OCI-LY1 (cell line): ENCODE data around the gene ESYT2.

ENCODE experiments used
- H2AFZ ChIP-seq: fragments of 200-600 bp; sonication (generic), shearing (Covaris generic); 2 replicates; pipeline ENCODE4 v1.6.0; 2014; ENCODE audit warnings: antibody characterized with exemption, mild to moderate bottlenecking, low read length
- H3F3A ChIP-seq: fragments of 200-600 bp; sonication (generic), shearing (Covaris generic); 2 replicates; pipeline ENCODE4 v1.6.0; 2014; ENCODE audit warnings: mild to moderate bottlenecking, antibody characterized with exemption, low read length, moderate library complexity; ENCODE audit not compliant: insufficient read depth
- H3K27ac ChIP-seq: fragments of 200-600 bp; sonication (generic); 2 replicates; pipeline ENCODE4 v1.5.1; 2014; ENCODE audit warnings: low read length, mixed run types, mild to moderate bottlenecking, low read depth; ENCODE audit not compliant: poor library complexity, severe bottlenecking
- H3K27me3 ChIP-seq: fragments of 200-600 bp; sonication (generic); 2 replicates; pipeline ENCODE4 v1.6.0; 2014; ENCODE audit warnings: antibody characterized with exemption, mild to moderate bottlenecking, low read length, moderate library complexity; ENCODE audit not compliant: insufficient read depth
- H3K36me3 ChIP-seq: fragments of 200-600 bp; sonication (generic); 2 replicates; pipeline ENCODE4 v1.6.1; 2014; ENCODE audit warnings: mild to moderate bottlenecking, antibody characterized with exemption, low read length, moderate library complexity, mixed read lengths; ENCODE audit not compliant: insufficient read depth
- H3K4me1 ChIP-seq: fragments of 200-600 bp; sonication (generic); 2 replicates; pipeline ENCODE4 v1.5.1; 2014; ENCODE audit warnings: mild to moderate bottlenecking, low read length, moderate library complexity; ENCODE audit not compliant: insufficient read depth, severe bottlenecking
- H3K4me2 ChIP-seq: fragments of 200-600 bp; sonication (generic), shearing (Covaris generic); 2 replicates; pipeline ENCODE4 v1.6.1; 2014; ENCODE audit warnings: low read length
- H3K4me3 ChIP-seq: fragments of 200-600 bp; sonication (generic); 2 replicates; pipeline ENCODE4 v1.5.1; 2014; ENCODE audit warnings: low read length, low read depth, mild to moderate bottlenecking, mixed read lengths; ENCODE audit not compliant: poor library complexity, severe bottlenecking
- H3K79me2 ChIP-seq: fragments of 200-600 bp; shearing (Covaris generic); 2 replicates; pipeline ENCODE4 v1.6.1; 2016; ENCODE audit warnings: mixed run types, low read length, mixed read lengths; ENCODE audit not compliant: insufficient read depth
- H3K9ac ChIP-seq: fragments of 200-600 bp; sonication (generic), shearing (Covaris generic); 2 replicates; pipeline ENCODE4 v1.6.1; 2014; ENCODE audit warnings: mild to moderate bottlenecking, low read length, mixed read lengths
- H3K9me2 ChIP-seq: fragments of 200-600 bp; sonication (generic), shearing (Covaris generic); 2 replicates; pipeline ENCODE4 v1.6.1; 2014; ENCODE audit warnings: low read depth, mild to moderate bottlenecking, low read length, mixed read lengths
- H3K9me3 ChIP-seq: fragments of 200-600 bp; shearing (Covaris generic); 2 replicates; pipeline ENCODE4 v1.6.1; 2014; ENCODE audit warnings: low read length, mixed read lengths
- H4K20me1 ChIP-seq: fragments of 200-600 bp; sonication (generic), shearing (Covaris generic); 2 replicates; pipeline ENCODE4 v1.6.0; 2016; ENCODE audit warnings: mild to moderate bottlenecking, low read length; ENCODE audit not compliant: insufficient read depth
- CTCF ChIP-seq: fragments of 200-600 bp; sonication (generic), shearing (Covaris generic); IDR thresholded peaks from 2 replicates; pipeline ENCODE4 v1.5.1; 2017; ENCODE audit warnings: mild to moderate bottlenecking, antibody characterized with exemption, low read length, moderate library complexity, mixed read lengths
- EZH2 ChIP-seq: fragments of 200-600 bp; sonication (generic), shearing (Covaris generic); IDR thresholded peaks from 2 replicates; pipeline ENCODE4 v1.8.0; 2017; ENCODE audit warnings: borderline replicate concordance, mixed run types, mild to moderate bottlenecking, antibody characterized with exemption, low read length, moderate library complexity, mixed read lengths

Gene ESYT2

GRCh38 chr7:158760936-158761335 is 68.4 kb downstream of the ESYT2 start:
- Histone ChIP-seq H3K36me3 (peaks cover 34% of the 10 kb centered on the region; the same call in 1 of the 2 replicates), H3K4me1 (no peaks in the 10 kb centered on the region), H3K27ac (no peak overlapping the region), H3K9me3 (no peaks in the 10 kb centered on the region), H3K27me3 (no peaks in the 10 kb centered on the region), H3K4me3 (no peak overlapping the region), H4K20me1 (no peaks in the 10 kb centered on the region), H3K79me2 (no peaks in the 10 kb centered on the region), H3K9me2 (no peaks in the 10 kb centered on the region), H3K4me2 (no peak overlapping the region), H3K9ac (no peak overlapping the region), H3F3A (no peaks in the 10 kb centered on the region), H2AFZ (no peak overlapping the region)
- TF ChIP-seq EZH2 (no peak), CTCF (peak; percentile 53)

GRCh38 chr7:158760445-158760764 is 68.9 kb downstream of the ESYT2 start:
- H3K36me3 ChIP-seq, result peaks cover 34% of the 10 kb centered on the region; the same call in 1 of the 2 replicates
- no peaks in the 10 kb centered on the region for H3K4me1 ChIP-seq
- H2AFZ ChIP-seq, result no peak overlapping the region
- no peak overlapping the region for H3K27ac ChIP-seq
- H3F3A ChIP-seq, result no peaks in the 10 kb centered on the region
- no peaks in the 10 kb centered on the region for H4K20me1 ChIP-seq
- no peaks in the 10 kb centered on the region for H3K27me3 ChIP-seq
- no peak overlapping the region for H3K4me2 ChIP-seq
- no peaks in the 10 kb centered on the region for H3K9me3 ChIP-seq
- no peaks in the 10 kb centered on the region for H3K9me2 ChIP-seq
- H3K4me3 ChIP-seq, result no peak overlapping the region
- H3K79me2 ChIP-seq, result no peaks in the 10 kb centered on the region
- no peak overlapping the region for H3K9ac ChIP-seq
- TF ChIP-seq CTCF (no peak), EZH2 (no peak)

- Histone ChIP-seq H3K9ac (no peak overlapping the region), H3K9me3 (no peaks in the 10 kb centered on the region), H3K36me3 (peaks cover 34% of the 10 kb centered on the region; the same call in 1 of the 2 replicates), H3K27ac (no peak overlapping the region), H3F3A (no peaks in the 10 kb centered on the region), H3K9me2 (no peaks in the 10 kb centered on the region), H3K4me3 (no peak overlapping the region), H3K4me1 (no peaks in the 10 kb centered on the region), H3K79me2 (no peaks in the 10 kb centered on the region), H3K4me2 (no peak overlapping the region), H3K27me3 (no peaks in the 10 kb centered on the region), H2AFZ (no peak overlapping the region), H4K20me1 (no peaks in the 10 kb centered on the region)
- TF ChIP-seq EZH2 (no peak), CTCF (no peak)
Measured at GRCh38 chr7:158759749-158760444, 69.4 kb downstream of the ESYT2 start.
